NCI-H2107 (cell line): ENCODE measurements around the gene FBXO10.
"Not testable (repeated sequence)": the region's sequence is repeated elsewhere in the genome, so short reads cannot be mapped to it uniquely, and the experiment has no call there.

Experiments used
- DNase-seq: peaks from one replicate; lab custom pipeline; 2025; lab: John Stamatoyannopoulos, UW

The FBXO10 gene

GRCh38 chr9:37512437-37512836, 63.7 kb downstream of the FBXO10 start:
- DNase-seq: no peak

GRCh38 chr9:37511016-37512010, 64.9 kb downstream of the FBXO10 start:
- DNase-seq: no peak

DNA sequence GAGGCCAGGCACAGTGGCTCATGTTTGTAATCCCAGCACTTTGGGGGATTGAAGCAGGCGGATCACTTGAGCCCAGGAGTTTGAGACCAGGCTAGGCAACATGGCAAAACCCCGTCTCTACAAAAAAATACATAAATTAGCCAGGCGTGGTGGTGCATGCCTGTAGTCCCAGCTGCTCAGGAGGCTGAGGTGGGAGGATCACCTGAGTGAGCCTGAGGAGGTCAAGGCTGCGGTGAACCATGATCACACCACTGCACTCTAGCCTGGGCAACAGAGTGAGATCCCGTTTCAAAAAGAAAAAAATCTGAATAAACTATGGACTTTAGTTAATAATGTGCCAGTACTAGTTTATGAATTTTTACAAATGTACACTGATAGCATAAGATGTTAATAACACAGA, 66.1 kb downstream of the FBXO10 start:
- not testable (repeated sequence) for DNase-seq

DNA sequence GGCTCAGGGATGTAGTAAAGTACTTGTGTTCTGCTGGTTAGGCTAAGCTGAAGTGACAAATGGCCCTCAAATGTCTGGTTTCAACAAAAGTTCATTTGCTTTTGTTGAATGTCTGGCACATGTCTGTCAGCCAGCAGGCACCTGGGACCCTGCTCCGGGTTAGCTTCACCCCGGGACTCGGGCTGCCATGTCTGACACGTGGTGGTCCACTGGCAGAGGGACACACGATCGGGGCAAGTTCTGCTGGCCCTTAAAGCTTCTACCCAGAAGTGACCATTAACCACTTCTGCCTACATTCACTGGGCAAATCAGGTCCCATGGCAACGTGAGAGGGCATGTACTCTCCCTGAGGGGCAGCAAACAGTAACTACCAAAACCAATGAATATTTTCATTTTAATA, 66.6 kb downstream of the FBXO10 start:
- no peak for DNase-seq

DNA sequence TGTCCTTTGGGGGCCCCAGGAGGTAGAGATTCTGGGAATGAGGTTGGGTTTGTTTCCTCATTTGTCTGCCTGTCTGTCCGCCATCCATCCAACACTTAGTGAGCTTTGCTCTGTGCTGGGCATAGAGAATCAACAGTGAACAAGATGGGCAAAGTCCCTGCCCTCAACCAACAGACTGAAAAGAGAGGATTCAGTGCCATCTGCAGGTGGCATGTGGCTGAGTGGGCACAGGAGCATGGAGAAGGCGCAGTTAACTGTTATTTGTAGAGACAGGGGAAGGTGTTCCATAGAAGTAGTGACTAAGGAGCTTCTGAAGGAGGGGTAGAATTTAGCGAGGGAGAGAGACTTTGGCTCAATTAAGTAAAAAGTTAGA, 67.4 kb downstream of the FBXO10 start:
- DNase-seq: no peak

- DNase-seq: no peak
These were observed 67.9 kb downstream of the FBXO10 start for GRCh38 chr9:37508135-37508833.

DNA sequence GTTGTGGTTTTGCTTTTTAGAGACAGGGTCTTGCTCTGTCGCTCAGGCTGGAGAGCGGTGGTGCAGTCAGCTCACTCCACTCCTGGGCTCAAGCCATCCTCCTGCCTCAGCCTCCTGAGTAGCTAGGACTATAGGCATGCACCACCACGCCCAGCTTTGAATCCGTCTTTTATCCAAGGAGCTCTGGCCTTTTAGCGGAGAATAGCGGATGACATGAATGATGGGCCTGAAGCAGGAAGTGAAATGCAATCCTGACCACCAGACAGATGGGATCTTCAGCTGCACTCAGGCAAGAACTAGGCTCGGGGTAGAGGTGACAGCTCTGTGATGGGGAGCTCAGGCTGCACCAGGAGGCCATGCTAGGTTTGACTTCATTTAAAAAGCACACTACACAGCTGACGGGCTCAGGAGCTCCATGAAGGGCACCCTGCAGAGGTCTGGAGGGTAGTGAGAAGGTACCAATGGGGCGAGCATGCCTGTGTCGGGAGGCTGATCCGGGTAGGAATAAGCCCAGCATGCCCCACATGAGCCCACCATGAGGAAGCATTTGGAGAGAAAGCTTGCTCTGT, 68.5 kb downstream of the FBXO10 start:
- no peak for DNase-seq

GRCh38 chr9:37504605-37505004, 71.6 kb downstream of the FBXO10 start:
- DNase-seq: no peak

- DNase-seq: no peak
These were observed 72.4 kb downstream of the FBXO10 start for GRCh38 chr9:37503736-37504135.

- no peak for DNase-seq
These were observed 74.1 kb downstream of the FBXO10 start for GRCh38 chr9:37501957-37502596.

DNA sequence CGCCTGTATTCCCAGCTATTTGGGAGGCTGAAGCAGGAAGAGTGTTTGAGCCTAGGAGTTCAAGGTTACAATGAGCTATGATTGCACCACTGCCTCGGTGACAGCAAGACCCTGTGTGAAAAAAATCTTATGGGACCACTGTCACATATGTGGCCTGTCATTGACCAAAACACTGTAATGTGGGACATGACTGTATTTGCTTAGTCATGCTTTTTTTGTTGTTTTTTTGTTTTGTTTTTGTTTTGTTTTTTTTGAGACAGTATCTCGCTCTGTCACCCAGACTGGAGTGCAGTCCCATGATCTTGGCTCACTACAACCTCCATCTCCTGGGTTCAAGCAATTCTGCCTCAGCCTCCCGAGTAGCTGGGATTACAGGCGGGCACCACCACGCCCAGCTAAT, 76.9 kb downstream of the FBXO10 start:
- no peak for DNase-seq

DNA sequence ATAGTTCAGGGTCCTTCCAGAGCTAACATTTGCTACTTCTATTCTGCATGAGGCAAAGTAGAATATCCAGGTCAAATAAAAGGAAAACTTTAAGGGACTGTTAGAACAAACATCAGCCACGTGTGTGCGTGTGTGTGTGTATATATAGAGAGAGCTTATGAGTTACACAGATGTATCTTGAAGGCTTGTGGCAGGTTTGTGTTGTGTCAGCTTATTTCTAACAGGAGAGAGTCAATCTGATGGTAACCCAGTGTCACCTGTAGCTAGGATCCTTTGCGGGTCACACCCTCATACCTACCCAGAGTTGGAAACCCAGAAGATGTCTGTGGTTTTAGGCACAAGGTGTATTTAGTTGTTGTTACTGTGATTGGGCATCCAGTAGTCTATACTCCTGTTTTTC, 77.7 kb downstream of the FBXO10 start:
- no peak for DNase-seq

DNA sequence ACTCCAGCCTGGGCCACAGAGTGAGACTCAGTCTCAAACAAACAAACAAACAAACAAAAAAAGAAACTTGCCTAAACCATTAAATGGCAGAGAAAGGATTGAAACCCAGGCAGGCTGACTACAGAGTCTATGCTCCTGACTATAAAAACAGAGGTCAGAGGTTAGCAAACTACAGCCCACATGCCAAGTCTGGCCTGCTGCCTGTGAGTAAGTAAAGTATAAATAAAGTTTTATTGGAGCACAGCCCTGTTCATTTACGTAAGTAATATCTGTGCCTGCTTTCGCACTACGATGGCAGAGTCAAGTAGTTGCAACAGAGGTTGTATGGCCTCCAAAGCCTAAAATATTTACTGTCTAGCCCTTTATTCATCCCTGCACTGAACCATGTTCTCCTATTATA, 78.9 kb downstream of the FBXO10 start:
- DNase-seq: no peak

DNA sequence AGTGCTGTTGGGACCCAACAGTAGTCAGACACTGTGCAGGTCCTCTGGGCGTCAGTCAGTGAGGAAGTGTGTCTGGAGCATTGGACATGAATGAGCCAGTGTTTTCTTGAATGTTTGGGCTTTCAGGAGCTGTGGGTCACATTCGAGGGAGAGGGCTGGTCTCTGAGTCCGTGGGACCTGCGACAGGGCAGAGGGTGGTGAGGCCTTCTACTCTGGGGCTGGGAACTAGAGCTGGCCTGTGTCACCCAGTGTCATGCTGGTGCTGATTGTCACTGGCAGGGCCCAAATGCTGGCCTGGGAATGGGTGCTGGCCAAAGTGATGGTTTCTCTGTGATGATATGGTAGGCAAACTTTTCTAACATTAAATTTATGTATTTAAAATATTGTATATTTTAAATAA, 80.2 kb downstream of the FBXO10 start:
- DNase-seq: no peak

GRCh38 chr9:37495571-37495970, 80.6 kb downstream of the FBXO10 start:
- no peak for DNase-seq

- DNase-seq: no peak
These were observed 84.2 kb downstream of the FBXO10 start for GRCh38 chr9:37491939-37492338.

- no peak for DNase-seq
These were observed 89.3 kb downstream of the FBXO10 start for GRCh38 chr9:37486616-37487548.

DNA sequence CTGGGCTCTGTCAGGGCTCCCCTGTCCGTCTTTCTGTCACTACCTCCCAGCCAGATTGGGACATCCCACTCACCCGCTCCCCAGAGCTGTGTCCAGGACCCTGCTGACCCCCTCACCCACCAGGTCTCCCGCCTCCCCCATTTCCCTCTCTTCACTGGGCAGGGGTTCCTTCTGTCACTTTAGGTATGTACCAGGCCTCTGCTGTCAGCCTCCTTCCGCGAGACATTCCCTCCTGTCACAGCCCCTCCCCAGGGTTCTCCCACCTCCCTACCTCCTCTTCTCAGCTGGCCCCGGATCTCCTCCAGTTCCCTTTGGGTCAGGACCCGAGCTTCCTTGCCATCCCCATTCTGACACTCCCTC, 89.9 kb downstream of the FBXO10 start:
- DNase-seq: no peak

DNA sequence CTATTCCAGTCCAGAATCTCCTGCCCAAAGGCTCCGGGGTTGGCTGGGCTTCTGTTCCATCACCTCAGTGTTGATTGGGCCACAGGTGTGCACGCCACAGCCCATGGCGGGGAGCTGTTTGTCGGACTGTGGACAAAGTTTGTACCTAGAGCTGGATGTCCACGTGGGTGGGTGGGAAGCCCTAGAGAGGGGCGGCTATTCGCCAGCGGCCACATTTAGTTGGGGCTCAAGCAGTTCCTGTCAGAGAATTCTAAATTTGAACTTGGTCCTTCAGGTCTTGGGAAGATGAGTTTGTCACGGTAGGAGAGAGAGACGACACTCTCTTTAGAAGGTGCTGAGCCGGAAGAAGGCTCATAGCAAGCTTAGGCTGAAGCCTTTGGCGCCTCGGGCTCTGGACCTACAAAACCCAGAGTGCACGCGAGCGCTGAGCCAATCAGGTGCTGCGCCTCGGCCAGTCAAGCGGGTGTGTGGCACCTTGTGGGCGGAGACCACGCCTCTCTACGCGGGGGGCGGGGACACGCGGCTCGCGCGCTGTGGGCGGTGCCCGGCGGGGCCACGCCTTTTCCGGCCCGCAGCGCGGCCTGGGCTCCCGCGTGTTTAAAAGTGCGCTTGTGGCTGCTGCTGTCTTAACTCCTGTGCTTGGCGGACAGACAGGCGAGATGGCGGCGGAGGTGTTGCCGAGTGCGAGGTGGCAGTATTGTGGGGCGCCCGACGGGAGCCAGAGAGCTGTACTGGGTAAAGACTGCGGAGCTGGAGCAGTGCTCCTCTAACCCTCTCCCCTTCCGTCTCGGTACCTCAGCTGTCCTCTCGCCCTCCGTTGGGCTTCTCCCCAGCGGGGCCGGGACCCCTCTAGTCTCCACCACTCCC, 90.6 kb downstream of the FBXO10 start, which contains the start of gene POLR1E:
Gene POLR1E, plus strand, starts transcription at position 560 of the 867 bp plus-strand sequence. Its CDS starts 100 bp downstream, at position 660.
- DNase-seq: peak; percentile 89

DNA sequence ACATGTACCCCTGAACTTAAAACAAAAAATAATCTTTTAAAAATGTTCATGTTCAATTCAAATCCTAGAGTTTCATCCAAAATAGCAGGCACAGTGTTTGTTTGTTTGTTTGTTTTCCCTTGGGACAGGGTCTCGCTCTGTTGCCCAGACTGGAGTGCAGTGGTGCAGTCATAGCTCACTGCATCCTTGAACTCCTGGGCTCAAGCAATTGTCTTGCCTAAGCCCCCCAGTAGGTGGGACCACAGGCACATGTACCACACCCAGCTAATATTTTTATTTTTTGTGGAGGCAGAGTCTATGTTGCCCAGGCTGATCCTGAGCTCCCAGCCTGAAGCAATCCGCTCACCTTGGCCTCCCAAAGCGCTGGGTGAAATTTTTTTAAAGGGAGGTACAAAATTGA, 95.4 kb downstream of the FBXO10 start:
- DNase-seq: no peak
